GM12878 (cell line): ENCODE data around the gene MRPL2. TPM values are rescaled to one million over a fixed set of nuclear protein-coding genes. Genes with fewer than 3 reads are reported as not detected.

ENCODE experiments used
- ATAC-seq: fragments of 200-7000 bp; cut with Tn5 transposase; 3 replicates; pipeline ENCODE4 v1.9.1; 2020; ENCODE audit warnings: mild to moderate bottlenecking, moderate library complexity
- BruUV-seq: library from RNA; stranded (reverse); fragments of 400-500 nt; replicated peaks from 2 replicates; lab custom pipeline; 2021; lab: Mats Ljungman, UMichigan
- CTCF ChIA-PET: fragments of 300-600 bp; sonication (Branson Sonifier 250); formaldehyde crosslinking; extraction: SDS; loops from one replicate; lab custom pipeline; 2021; ENCODE audit warnings: inconsistent platforms; lab: Yijun Ruan, JAX
- POLR2A ChIA-PET: fragments of 350-600 bp; formaldehyde crosslinking; extraction: SDS; loops from one replicate; lab custom pipeline; 2021; ENCODE audit warnings: inconsistent platforms; lab: Charles Lee
- RAD21 ChIA-PET: fragments of 300-600 bp; sonication (Branson Sonifier 250); formaldehyde crosslinking; loops from one replicate; lab custom pipeline; 2023; ENCODE audit warnings: antibody characterized with exemption; ENCODE audit not compliant: unreplicated experiment; lab: Charles Lee
- SMC1A ChIA-PET: fragments of 300-600 bp; sonication (Branson Sonifier 250); formaldehyde crosslinking; loops from one replicate; lab custom pipeline; 2023; ENCODE audit not compliant: unreplicated experiment, uncharacterized antibody; lab: Charles Lee
- DNase-seq: peaks from one replicate; pipeline ENCODE4 v3.0.0-alpha.2; 2011; ENCODE audit warnings: low read depth, low spot score
- FAIRE-seq: peaks from 3 replicates; lab custom pipeline; 2011; peaks lifted over from hg19 to GRCh38; lab: Jason Lieb, UNC
- H2AFZ ChIP-seq: 2 replicates; pipeline ENCODE4 v1.6.0; 2011; ENCODE audit warnings: low read depth, low read length, control low read depth; ENCODE audit not compliant: control insufficient read depth
- H3K27ac ChIP-seq: 2 replicates; pipeline ENCODE4 v1.5.1; 2011; ENCODE audit warnings: control low read depth; ENCODE audit not compliant: control insufficient read depth, insufficient read depth
- H3K27me3 ChIP-seq, 2 experiments: replicated peaks in 1 of 2; 2 replicates each; pipeline versions ENCODE4 v1.6.0 to v1.6.1; 2011; ENCODE audit warnings: low read length in 1 of 2; ENCODE audit not compliant: control insufficient read depth in 2 of 2, insufficient read depth in 2 of 2
- H3K36me3 ChIP-seq, 2 experiments: 2 replicates each; pipeline ENCODE4 v1.5.1; 2011; ENCODE audit warnings: low read length in 1 of 2; ENCODE audit not compliant: control insufficient read depth in 2 of 2, insufficient read depth in 2 of 2
- H3K4me1 ChIP-seq: 2 replicates; pipeline ENCODE4 v1.6.1; 2011; ENCODE audit warnings: mild to moderate bottlenecking, low read length, moderate library complexity, mixed read lengths; ENCODE audit not compliant: control insufficient read depth, insufficient read depth
- H3K4me2 ChIP-seq: 2 replicates; pipeline ENCODE4 v1.6.0; 2011; ENCODE audit warnings: control low read depth; ENCODE audit not compliant: control insufficient read depth, insufficient read depth
- H3K4me3 ChIP-seq: fragments of 200-600 bp; sonication (generic); 2 replicates; pipeline ENCODE4 v1.5.1; 2016
- H3K79me2 ChIP-seq: 2 replicates; pipeline ENCODE4 v1.6.0; 2011; ENCODE audit warnings: low read length; ENCODE audit not compliant: control insufficient read depth, insufficient read depth
- H3K9ac ChIP-seq: 2 replicates; pipeline ENCODE4 v1.8.0; 2011; ENCODE audit warnings: low read length, control low read depth, mixed read lengths; ENCODE audit not compliant: control insufficient read depth, insufficient read depth
- H3K9me3 ChIP-seq: replicated peaks from 3 replicates; pipeline ENCODE4 v1.5.1; 2011; ENCODE audit warnings: mild to moderate bottlenecking, low read length; ENCODE audit not compliant: control insufficient read depth, insufficient read depth
- H4K20me1 ChIP-seq: 2 replicates; pipeline ENCODE4 v1.6.0; 2011; ENCODE audit not compliant: control insufficient read depth, insufficient read depth
- BMI1 ChIP-seq: fragments of 450-650 bp; IDR thresholded peaks from 2 replicates; pipeline ENCODE4 v1.6.1; 2016; ENCODE audit warnings: mild to moderate bottlenecking, moderate library complexity, borderline replicate concordance
- E2F4 ChIP-seq: IDR thresholded peaks from 2 replicates; pipeline ENCODE4 v1.6.1; 2012; ENCODE audit warnings: low read depth, low read length, improper control_type of control experiment
- EGR1 ChIP-seq, 2 experiments: IDR thresholded peaks; 1 replicate in 1 of 2; 2 replicates in 1 of 2; pipeline ENCODE4 v1.6.1; 2011 to 2012; ENCODE audit warnings: low read depth in 2 of 2, low read length in 2 of 2, borderline replicate concordance in 1 of 2, mild to moderate bottlenecking in 1 of 2, moderate library complexity in 1 of 2
- IRF3 ChIP-seq: fragments of 450-650 bp; IDR thresholded peaks from 2 replicates; pipeline ENCODE4 v1.6.1; 2014; ENCODE audit warnings: mild to moderate bottlenecking
- MAX ChIP-seq: IDR thresholded peaks from 2 replicates; pipeline ENCODE4 v1.6.1; 2012; ENCODE audit warnings: low read depth, low read length, improper control_type of control experiment
- MTA2 ChIP-seq: fragments of 450-650 bp; IDR thresholded peaks from 2 replicates; pipeline ENCODE4 v1.6.1; 2016; ENCODE audit warnings: low read depth, mild to moderate bottlenecking, moderate library complexity
- YBX1 ChIP-seq: fragments of 450-650 bp; IDR thresholded peaks from 2 replicates; pipeline ENCODE4 v1.6.1; 2016; ENCODE audit warnings: antibody characterized with exemption
- ZBTB11 ChIP-seq: fragments of 450-650 bp; formaldehyde crosslinking; IDR thresholded peaks from 2 replicates; pipeline ENCODE4 v1.5.0; 2022; ENCODE audit warnings: mild to moderate bottlenecking, missing genetic modification characterization
- ZNF687 ChIP-seq: fragments of 450-650 bp; IDR thresholded peaks from 2 replicates; pipeline ENCODE4 v1.6.1; 2017; ENCODE audit warnings: mild to moderate bottlenecking, moderate library complexity
- WGBS: methylation state at CpG from one replicate; pipeline ENCODE4 v1.1.6; 2016; ENCODE audit warnings: low lambda C conversion rate; ENCODE audit not compliant: insufficient replicate concordance, insufficient coverage; ENCODE audit errors: missing lambda C conversion rate; 5-methylcytosine and 5-hydroxymethylcytosine counted together
- in situ Hi-C: fragments of 300-500 bp; cut with MboI; formaldehyde crosslinking; loops from 9 replicates; pipeline ENCODE4 v1.14.3; 2018; ENCODE audit warnings: mixed read lengths
- intact Hi-C: fragments of 100-400 bp; cut with micrococcal nuclease; formaldehyde crosslinking; loops from one replicate; pipeline ENCODE4 v1.14.2; 2022; ENCODE audit not compliant: unreplicated experiment
- polyA plus RNA-seq, 11 experiments: library from polyadenylated mRNA; depleted of rRNA in 4 of 11; unstranded in 6 of 11; stranded (reverse) in 5 of 11; fragments of >200 nt; fragmentation: Nextera tagmentation in 4 of 11; fragmentation: Illumina TruSeq in 1 of 11; extraction: Ambion mirVana in 4 of 11; extraction: Trizol in 1 of 11; gene quantifications; 1 replicate in 1 of 11; 2 replicates in 10 of 11; pipeline versions ENCODE4 v1.2.1 to v1.2.3, GENCODE V29; 2011 to 2016; ENCODE audit warnings: inconsistent platforms in 2 of 11, missing spikeins in 2 of 11, low read depth in 1 of 11
- total RNA-seq, 4 experiments: library from RNA; depleted of rRNA in 3 of 4; stranded (reverse); fragments of >200 nt in 3 of 4; fragmentation: Illumina TruSeq in 1 of 4; extraction: Trizol in 1 of 4; gene quantifications; 2 replicates each; pipeline versions ENCODE4 v1.2.1 to v1.2.3, GENCODE V29; 2013 to 2021

MRPL2 gene
- total and polyA plus RNA-seq, 10 of the 15 experiments (the other 5 are each of a cell fraction or from before 2014, with no cell fraction given), result 29.7 to 125 (median 50.2) TPM

- no peak for TF ChIP-seq IRF3
- no peak for TF ChIP-seq ZBTB11
- no peak for TF ChIP-seq E2F4
- TF ChIP-seq YBX1, result no peak
These were observed 31.3 kb upstream of the MRPL2 start (continued) for GRCh38 chr6:43090559-43090956.

GRCh38 chr6:43089874-43090558, 30.8 kb upstream of the MRPL2 start:
- H3K27ac ChIP-seq, result no peak overlapping the region
- SMC1A ChIA-PET, result interaction anchor here (1.0 kb wide), 1 partner anchor 10 kb away, joined by 4 read pairs; no protein-coding TSS in a partner anchor
- ATAC-seq (no peak), FAIRE-seq (no peak), DNase-seq (no peak)
- H3K4me3 ChIP-seq, result no peak overlapping the region
- no peaks in the 10 kb centered on the region for H4K20me1 ChIP-seq
- no peaks in the 10 kb centered on the region for H3K36me3 ChIP-seq
- intact Hi-C loops, result no loop called here
- 60% methylated on average over 8 of the region's 8 CpGs for WGBS
- no TSS peak for BruUV-seq
- RAD21 ChIA-PET, result no interaction called here
- no peaks in the 10 kb centered on the region for H3K27me3 ChIP-seq
- H3K4me2 ChIP-seq, result no peak overlapping the region
- H3K79me2 ChIP-seq, result no peaks in the 10 kb centered on the region
- H3K4me1 ChIP-seq, result peaks cover 12% of the 10 kb centered on the region
- no peak for TF ChIP-seq ZNF687
- no peak for TF ChIP-seq EGR1 (IDR thresholded peaks at IDR 0.05; ENCODE audit: borderline replicate concordance in 1 of 2, low read depth in 2 of 2, low read length in 2 of 2)
- no peak for TF ChIP-seq MAX
- no peak for TF ChIP-seq BMI1
- no peak for TF ChIP-seq MTA2
- TF ChIP-seq, all 136 proteins: peak for 0
- in situ Hi-C loops, result no loop called here
- H3K9me3 ChIP-seq, result no peaks in the 10 kb centered on the region
- POLR2A ChIA-PET, result interaction anchor here (0.9 kb wide), 1 partner anchor 8 kb away, joined by 5 read pairs; no protein-coding TSS in a partner anchor
- no peak overlapping the region for H2AFZ ChIP-seq
- CTCF ChIA-PET, result interaction anchor here (1.2 kb wide), 1 partner anchor 8 kb away, joined by 5 read pairs; no protein-coding TSS in a partner anchor
- H3K9ac ChIP-seq, result no peak overlapping the region
